CD4-positive, alpha-beta T cell treated with Interleukin-15 for 1 hour (primary cell): ENCODE results near the gene SEC24D.

Experiments used
- DNase-seq: peaks from one replicate; pipeline ENCODE4 v3.0.0-alpha.2; 2020

SEC24D gene

DNA sequence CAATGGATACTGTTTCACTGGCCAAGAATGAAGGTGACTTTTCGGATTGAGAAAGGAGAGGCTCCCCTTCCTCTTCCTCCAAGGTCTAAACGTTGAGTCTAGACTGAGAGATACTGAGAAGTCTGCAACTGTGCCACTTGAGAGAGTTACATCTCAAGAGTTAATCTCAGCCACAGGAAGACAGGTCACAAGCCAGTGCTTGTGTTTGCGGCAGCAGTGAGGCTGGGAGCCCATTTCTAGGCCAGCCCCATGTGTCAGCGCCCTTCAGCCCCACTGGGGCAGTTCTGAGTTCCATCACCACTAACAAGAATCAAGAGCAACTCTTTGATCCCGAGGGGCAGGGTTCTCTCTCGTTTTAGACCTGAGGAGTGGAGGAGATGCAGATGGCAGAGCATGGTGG, 7.3 kb upstream of the SEC24D start:
- DNase-seq = no peak

DNA sequence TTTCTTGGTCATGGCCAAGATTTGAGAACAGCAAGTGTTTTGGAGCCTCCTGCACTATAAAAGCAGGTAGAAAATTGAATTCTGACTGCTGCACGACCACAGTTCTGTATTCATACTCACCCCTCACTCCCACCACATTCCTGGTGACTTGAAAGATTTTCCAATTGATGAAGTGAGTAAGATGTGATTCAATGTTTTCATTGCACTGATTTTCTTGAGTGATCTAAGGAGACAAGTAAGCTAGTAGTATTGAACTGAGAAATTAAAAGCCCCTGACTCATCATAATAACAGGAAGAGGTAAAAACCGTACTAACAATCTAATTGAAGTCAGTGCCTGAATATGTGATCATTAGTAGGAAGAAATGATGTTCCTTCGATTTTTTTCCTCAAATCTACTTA, 6.1 kb upstream of the SEC24D start:
- no peak for DNase-seq

DNA sequence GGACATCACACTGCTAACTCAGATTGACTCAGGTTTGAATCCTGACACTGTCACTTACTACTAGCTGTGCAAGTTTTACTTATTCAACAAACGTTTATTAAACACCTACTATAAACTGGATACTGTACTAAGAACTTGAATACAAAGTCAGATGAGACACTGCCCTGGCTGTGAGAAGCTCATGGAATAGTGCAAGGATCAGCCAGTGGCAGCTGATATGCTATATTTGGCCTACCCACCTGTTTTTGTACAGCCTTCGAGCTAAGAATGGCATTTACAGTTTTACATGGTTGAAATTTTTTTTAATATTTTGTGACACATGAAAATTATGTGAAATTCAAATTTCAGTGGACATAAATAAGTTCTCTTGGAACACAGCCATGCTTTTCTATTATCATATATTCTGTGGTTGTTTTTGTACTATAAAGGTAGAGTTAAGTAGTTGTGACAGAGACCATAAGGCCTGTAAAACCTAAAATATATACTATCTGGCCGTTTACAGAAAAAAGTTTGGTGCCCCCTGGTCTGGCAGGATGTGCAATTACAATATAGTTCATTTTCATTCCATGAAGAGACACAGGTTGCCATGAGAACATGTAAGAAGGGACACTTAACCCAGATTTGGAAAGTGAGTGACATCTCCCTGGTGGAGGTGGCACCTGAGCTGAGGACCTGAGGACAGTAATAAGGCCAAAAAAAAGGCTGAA, 3.4 kb upstream of the SEC24D start:
- no peak for DNase-seq

DNA sequence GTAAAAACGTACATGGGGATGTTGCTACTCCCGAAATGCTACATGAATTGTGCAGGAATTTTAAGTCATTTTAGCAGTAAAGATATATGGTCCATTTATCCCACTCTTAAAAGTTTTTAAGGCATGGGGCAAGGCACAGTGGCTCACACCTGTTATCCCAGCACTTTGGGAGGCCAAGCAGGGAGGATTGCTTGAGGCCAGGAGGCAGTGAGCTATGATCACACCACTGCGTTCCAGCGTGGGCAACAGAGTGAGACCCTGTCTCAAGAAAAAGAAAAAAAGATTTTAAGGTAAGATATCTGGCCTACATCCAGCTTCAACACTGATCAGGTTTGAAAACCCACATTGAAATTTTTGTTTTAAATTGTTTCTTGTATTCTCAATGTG, 1.2 kb upstream of the SEC24D start:
- no peak for DNase-seq

DNA sequence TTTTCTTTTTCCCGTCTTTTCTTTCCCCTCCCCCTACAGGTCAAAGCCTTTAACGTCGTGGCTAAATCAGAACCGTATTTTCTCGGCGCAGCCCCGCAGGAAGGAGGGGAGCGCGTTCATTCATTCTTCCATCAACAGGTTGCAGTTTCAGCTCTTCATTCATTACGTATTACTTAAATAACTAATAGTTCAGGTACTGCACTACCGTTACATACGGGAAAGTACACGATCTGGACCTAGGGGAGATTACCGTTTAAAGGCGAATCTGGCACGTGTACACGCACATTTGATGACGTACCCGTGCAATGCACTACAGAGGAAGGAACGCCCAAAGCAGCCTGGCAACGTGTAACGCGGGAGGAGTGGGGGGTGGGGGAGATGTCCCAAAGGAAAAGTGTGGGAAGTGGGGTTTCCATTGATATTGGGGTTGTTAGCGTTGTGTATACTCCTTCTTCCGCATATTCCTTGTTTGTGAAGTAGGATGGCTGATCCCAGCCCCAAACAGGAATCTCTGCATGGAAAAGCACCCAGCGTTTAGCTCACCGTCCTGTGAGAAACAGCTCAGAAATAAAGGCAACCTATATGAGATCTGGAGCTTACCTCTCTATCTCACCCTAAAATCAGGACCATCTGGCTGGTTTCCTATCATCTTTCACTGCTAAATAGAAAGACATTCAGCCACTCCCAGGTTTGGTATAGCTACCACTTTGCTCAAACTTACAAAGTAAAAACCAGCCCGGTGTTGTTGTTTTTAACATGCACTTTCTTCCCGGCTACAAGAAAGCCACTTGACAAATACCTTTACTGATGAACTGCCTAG, 585 bp upstream of the SEC24D start:
- peak; percentile 69 for DNase-seq

DNA sequence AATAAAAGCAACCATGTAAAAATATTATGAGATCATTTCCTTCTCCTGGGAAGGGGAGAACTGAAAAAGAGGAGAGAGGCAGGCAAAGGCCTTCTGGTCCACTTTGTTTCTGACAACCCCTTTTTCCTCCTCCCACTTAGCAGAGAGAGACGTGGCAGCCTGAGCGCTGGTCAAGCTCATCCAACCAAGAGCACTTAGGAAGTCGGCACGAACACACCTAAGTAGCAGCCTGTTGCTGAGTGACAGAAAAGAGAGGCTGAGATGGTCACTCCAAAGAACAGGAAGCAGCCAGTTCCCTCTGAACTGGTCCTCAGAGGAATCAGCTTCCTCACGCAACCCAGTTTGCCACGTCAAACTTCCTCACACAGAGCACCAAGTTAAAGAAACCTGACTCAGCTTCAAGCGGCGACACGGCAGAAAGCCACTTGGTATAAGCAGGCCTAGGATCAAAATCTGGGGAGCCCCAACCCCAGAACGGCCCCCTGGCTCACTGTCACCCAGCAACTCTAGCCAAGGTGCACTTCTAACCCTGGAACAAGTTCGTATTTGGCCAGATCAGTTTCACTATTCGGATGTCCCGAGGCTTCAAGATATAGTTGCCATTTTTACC, 861 bp downstream of the SEC24D start:
- DNase-seq = peak; percentile 69

DNA sequence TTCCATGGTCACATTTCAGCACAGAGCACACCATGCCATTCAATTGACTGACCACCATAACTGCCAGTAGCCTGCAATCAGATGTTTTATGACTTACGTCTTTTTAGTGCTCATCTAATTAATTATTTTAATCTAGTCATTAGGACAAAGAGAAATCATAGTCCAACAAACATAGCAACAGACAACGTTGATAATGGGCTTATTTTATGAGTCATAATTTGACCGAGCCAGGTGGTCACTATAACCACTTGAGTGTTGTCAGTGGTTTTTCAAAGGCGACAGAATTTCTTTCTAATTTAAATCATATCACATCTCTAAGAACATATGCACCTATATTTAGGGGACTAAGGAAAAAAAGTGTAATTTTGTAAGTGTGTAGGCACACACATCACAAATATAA, 1.9 kb downstream of the SEC24D start:
- DNase-seq = no peak

DNA sequence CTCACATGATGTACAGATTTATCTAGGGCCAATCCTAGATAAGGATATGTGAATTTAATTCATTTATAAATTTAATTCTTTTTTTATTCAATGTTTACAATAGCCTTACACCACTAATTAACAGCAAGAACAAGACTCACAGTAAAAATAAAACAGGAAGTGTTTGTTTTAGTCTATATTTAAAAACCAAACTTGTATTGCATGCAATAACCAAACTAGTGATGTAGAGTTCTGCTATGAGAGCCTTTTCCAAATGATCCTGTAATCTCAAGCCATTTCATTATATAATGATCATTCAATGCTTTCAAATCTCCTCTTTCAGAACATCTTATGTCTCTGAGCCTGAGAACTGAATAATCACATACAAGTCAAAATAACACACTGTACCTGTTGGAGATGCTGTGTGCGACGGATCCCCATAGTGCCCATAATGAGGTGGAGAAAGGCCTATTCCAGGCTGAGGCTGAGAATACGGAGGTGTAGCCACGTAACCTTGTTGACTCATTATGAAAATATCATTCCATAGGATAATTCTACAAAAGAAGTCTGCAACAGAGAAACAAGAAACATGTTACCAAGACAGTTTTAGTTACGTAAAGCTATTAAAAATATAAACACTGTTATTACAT, 2.6 kb downstream of the SEC24D start:
- no peak for DNase-seq

DNA sequence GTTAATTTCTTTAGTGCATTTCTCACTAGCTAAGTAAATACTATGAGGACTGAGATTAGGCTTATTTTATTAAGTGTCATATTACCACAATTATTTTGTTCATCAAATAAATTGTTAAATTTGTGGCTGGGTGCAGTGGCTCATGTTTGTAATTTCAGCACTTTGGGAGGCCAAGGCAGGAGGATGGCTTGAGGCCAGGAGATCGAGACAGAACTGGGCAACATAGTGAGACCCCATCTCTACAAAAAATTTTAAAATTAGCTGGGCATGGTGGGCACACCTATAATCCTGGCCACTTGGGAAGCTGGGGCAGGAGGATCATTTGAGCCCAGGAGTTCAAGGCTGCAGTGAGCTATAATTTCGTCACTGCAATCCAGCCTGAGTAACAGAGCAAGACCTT, 6.8 kb downstream of the SEC24D start:
- no peak for DNase-seq

DNA sequence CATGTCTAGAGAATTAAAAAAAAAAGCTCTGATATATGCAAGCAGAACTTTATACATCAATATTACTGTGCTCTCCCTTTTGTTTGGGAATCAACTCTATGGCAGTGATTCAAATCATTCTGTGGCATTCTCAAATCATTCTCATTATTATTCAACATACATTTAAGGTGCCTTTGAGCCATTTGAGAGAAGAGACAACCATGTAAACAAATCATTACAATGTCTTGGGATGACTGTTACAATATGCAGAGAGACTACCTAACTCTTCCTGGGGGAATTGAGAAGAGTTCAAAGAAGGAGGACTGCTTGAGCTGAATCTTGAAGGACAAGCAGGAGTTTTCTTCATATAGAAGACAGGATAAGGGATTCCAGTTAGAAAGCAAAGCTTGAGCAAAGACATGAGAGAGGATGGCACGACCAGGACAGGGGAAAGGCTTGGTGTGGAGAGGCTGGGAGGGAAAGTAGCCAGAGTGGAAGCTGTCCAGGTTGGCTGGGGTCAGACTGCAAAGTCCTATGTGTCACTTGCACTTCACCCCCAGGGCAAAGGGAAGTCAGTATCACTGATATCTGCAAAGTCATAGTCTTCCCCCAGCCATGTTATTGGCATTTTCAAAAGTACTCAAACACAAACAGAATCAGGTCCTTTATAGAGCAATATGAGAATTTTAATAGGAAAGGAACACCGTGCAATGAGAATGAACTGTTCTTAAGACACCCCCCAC, 9.0 kb downstream of the SEC24D start:
- no peak for DNase-seq

DNA sequence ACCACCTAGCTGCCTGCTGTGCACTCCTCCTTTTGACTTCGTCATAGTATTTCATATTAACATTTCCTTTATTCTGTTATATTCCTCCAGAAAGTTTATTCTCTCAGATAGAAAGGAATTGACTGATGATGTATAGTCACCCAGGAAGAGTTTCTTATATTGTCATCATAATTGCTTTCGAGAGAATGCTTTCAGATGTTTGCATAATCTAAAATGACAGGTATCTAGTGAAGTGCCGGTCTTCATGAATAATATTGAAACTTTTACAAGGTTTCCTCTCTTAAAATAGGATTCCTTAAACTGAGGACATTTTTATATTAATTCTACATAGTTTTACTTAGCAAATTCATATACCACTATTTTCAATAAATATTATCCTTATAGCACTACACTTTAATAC, 10.1 kb downstream of the SEC24D start:
- DNase-seq = no peak

DNA sequence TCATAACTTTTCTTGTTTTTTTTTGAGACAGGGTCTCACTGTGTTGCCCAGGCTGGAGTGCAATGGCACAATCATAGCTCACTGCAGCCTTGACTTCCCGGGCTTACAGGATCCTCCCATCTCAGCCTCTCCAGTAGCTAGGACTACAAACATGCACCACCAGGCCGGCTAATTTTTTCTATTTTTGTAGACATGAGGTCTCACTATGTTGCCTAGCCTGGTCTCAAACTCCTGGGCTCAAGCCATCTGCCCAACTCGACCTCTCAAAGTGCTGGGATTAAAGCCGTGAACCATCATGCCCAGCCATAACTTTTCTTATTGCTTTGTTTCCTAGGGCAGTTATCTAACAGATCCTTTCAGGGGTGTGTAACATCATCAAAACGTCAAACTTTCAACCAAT, 11.8 kb downstream of the SEC24D start:
- DNase-seq = no peak

DNA sequence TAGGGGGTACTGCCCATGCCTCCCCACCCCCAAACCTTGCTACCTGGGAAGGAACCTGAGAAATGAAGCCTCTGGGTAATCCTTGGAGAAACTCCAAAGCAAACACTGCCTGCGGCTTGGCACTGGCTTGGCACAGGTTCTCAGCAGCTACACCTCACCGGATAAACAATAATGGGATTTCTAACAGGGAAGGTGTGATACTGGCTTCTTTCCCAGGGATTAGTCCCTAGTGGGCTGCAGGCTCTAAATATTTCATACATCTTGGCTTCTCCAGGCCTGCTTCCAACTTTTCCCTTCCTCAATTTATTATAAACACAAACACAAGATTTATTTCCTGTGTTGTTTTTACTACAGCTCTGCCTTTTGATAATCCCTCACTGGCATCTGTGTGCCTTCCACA, 12.5 kb downstream of the SEC24D start:
- no peak for DNase-seq

DNA sequence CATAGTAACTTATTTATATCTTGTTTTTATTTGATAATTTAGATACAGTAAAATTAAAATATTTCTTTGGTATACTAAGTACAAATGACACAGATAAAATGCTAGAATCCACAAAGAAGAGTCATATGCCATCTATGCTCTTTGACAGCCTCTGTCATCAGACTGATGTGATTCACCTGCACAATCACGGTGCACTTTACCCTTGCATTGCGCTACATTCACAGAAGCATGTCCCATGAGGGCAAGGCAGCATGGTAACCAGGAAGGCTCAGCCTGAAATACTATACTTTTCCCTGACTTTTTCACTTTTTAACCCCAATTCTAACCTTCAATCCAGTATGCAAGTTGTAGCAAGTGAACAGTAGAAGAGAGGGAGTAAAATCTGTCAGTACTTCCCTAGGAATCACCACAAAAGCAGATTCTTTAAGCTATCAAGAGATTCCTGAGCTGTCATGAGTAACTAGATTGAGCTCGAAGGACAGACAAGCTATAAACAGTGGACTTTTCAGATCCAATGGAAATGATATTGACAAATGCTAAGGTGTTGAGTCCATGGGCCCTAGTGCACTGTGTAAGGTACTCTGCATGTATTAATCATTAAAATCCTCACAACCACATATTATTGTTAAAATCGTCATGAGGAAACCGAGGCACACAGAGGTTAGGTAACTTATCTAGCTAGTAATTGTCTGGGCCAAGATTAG, 14.2 kb downstream of the SEC24D start:
- no peak for DNase-seq

DNA sequence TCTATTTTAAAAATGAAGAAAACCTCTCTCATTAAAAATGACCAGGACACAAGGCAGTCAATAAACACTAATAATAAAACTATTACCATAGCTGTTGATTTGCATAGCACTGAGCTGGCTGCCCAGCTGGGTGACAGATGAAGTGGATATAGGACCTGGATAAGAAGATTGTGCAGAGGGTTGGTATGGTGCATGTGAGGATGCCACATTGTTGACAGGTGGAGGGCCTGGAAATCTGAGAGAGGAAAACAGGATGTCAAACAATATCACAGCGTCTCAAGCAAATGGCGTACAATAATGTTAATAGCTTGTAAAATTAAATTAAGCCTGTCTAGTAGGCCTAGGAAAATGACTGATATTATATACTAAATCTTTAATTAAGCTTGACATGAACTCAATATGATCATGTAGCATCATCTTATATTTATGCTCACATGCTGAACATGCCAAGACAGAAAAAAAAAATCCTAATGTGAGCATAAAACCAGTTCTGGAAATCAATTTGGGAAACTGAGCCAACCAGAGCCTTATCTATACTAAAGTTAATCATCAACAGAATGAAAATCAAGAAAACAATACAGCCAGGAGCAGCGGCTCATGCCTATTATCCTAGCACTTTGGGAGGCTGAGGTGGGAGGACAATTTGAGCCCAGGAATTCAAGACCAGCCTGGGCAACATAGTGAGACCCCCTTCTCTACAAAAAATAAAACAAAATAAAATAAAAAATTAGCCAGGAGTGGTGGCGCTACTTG, 18.6 kb downstream of the SEC24D start:
- no peak for DNase-seq

DNA sequence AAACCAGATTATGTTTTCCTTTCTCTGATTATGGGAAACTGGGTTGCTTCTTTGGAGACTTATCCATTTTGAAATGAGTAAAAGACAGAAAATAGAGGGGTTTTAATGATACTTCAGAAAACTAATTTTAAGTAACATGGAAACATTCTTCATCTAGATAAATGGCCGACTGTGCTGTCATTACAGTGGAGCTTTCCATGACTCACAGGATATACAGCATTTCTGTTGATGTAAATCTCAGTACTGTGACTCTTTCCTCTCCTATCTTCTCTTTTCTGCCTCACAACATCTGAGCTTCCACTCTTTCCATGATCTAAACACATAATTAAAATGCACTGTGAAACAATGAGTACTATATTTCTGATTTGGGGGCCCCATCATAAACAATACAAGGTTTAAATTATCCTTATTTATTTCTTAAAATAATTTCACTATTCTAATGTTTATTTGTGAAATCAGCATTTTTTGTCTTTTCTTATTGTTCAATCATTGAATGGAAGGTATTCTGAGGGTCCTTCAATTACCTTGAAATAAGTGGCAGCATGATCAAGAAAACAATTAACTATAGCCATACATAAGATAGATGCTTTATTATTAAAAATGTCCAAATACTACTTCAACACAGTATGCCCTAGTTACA, 19.3 kb downstream of the SEC24D start:
- no peak for DNase-seq

DNA sequence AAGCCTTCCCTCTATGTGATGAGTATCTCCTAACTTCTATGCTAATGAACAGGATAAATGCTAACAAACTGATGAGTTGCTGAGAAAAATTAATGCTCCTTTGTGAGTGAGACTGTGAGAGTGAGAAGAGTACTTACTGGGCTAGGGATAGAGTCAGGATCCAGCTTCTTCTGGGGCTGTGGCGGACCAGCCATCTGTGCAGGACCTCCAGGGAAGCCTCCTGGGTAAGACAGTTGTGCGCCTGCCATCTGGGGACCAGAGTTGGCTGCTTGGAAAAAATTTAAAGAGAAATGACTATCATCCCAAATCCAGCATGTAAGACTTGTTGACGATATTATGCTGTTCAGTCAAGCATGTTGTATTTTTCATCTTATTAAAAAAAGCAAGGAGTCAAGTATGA, 21.0 kb downstream of the SEC24D start:
- DNase-seq = no peak

DNA sequence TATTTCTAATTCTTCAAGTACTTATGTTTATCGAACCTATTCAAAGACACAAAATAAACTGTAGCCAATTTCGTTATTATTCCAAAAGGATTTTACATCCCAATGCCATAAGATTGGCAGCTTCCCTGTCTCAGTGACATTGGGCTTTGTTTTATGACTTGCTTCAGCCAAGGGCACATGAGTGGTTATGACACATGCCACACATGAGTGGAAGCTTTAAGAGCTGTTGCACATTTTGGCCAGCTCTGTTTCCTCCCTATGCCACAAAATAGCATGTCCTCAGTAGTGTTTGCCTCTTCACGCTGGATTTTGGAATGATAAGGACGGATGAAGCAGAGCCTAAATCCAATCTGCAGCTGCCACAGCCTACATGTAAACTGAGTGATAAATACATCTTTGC, 21.9 kb downstream of the SEC24D start:
- DNase-seq = no peak

DNA sequence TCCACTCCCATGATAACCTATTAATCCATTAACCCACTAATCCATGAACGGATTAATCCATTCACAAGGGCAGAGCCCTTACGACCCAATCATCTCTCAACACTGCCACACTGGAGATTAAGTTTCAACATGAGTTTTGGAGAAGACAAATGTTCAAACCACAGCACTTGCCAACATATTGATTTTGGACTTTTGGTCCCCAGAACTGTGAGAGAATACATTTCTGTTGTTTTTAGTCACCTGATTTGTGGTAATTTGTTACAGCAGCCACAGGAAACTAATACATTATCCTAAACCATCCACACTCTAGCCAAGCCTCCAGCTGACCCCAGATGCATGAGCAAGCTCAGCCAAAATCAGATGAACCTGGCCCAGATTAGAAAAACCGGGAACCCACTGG, 22.4 kb downstream of the SEC24D start:
- no peak for DNase-seq

DNA sequence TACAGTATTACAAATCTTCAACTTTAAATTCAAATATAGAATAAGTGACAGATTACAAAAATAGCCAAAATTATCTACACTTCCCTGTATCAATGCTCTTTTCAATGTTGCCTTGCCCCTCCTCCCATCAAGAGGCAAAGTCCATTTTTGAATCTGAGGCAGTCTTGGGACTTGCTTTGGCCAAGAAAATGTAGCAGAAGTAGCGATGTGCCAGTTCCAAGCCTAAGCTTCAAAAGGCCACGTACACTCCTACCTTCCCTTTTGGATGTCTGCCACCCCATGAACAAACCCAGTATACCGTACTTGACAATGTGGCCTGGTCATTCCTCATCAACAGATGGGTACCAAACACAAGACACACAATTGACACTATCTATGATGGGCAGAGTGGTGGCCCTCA, 24.1 kb downstream of the SEC24D start:
- DNase-seq = no peak
